ENCODE results near the gene CEP162.
"Not testable (repeated sequence)": the region's sequence is repeated elsewhere in the genome, so short reads cannot be mapped to it uniquely, and the experiment has no call there.

Gene CEP162

GRCh38 chr6:84086545-84087429, 140.7 kb downstream of the CEP162 start:
- no peak for DNase-seq (ENCODE audit: low spot score)

GRCh38 chr6:84086056-84086455, 141.4 kb downstream of the CEP162 start:
- no peak for DNase-seq (ENCODE audit: low spot score)

DNA sequence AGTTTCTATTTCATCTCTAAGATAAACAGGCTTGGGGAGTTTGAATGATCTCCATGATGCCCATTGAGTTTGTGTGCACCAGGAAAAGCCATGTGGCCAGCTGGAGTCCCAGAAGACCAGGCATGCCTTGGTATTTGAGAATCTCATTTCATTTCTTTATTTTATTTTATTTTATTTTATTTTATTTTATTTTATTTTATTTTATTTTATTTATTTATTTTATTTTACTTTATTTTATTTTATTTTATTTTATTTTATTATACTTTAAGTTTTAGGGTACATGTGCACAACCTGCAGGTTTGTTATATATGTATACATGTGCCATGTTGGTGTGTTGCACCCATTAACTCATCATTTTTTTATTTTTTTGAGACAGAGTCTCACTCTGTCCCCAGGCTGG, 142.7 kb downstream of the CEP162 start:
- DNase-seq (ENCODE audit: low spot score) = not testable (repeated sequence)

- DNase-seq (ENCODE audit: low spot score) = no peak
Measured at GRCh38 chr6:84082689-84083265, 144.7 kb downstream of the CEP162 start.

DNA sequence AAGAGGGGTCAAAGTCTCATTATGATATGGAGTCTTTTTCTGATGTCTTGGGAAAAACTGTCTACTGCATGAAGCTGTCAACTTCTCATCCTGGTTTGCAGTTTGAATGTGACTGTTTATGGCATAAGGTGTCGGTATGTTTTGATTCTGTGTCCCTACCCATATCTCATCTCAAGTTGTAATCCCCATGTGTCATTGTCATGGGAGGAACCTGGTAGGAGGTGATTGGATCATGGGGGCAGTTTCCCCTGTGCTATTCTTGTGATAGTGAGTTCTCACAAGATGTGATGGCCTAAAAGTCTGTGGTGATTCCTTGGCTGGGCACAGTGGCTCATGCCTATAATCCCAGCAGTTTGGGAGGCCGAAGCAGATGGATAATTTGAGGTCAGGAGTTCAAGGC, 146.2 kb downstream of the CEP162 start:
- no peak for DNase-seq (ENCODE audit: low spot score)

DNA sequence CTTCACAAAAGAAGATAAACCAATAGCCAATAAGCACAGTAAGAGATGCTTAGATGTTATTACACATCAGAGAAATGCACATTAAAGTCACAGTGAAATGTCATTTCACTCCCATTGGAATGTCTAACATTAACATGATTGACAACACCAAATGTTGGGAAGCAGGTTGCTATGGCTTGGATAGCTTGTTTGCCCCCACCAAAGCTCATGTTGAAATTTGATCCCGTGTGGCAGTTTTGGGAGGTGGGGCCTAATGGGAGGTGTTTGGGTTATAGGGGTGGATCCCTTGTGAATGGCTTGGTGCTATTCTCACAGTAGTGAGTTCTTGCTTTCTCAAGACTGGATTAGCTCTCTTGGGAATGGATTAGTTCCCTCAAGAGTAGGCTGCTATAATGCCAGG, 149.1 kb downstream of the CEP162 start:
- no peak for DNase-seq (ENCODE audit: low spot score)

GRCh38 chr6:84077645-84078044, 149.8 kb downstream of the CEP162 start:
- DNase-seq (ENCODE audit: low spot score) = no peak

GRCh38 chr6:84074988-84075781, 152.3 kb downstream of the CEP162 start:
- no peak for DNase-seq (ENCODE audit: low spot score)

All from globus pallidus (tissue), 1 donor.